ENCODE results near the gene ACACB.

ACACB gene

DNA sequence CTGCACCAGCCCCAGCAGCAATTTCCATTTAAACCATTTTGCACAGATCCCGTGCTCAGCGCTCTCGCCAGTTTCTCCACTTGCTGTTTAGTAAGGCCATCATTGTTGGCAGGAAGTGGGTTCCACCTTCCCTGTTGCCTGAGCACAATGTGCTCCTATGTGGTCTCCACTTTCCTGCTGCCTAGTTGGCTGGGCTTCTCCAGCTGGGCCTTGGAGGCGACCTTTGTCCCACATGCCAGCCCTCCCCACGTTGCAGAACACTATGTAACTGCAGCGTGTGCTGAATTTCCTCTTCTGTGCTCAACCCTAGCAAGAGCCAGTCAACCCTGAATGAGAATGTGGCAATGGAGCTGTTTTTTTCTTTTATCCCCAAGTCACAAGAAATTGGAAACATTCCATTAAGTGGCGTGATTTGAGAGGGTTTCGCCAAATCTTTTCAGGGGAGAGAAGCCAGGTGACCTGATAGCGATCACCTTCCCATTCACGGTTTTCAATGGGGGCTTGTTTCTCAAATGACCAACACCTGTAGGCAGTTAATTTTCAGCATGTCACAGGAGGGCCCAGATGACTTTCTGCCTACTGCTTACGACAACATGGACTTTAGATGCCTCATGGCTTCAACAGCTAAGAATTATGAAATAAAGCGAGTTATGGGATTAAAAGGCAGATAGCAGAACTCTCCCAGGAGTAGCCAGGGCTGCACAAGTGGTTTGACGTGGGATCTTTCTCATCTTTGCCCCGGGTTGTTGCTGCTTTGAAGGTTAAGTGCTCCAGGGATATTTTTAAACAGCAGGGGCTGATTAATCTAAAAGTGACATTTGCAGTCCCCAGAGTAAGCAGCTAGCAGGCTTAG is at the start of gene ACACB:
Gene ACACB, plus strand, starts transcription at position 830 of the 853 bp plus-strand sequence. CDS start 22,819 bp downstream, outside the sequence.
- peak within 1 kb of the TSS in 1 of 2 donors; percentile 41 for H3K4me3 ChIP-seq (ENCODE audit: low read depth in 1 of 2, low read length in 2 of 2)
- H3K36me3 ChIP-seq (ENCODE audit: insufficient read depth, low read length) = no peaks in the 10 kb centered on the region
- H3K27me3 ChIP-seq (ENCODE audit: control insufficient read depth in 1 of 2, insufficient read depth in 2 of 2, low read length in 2 of 2) = no peaks in the 10 kb centered on the region
- H3K9me3 ChIP-seq (ENCODE audit: low read length) = no peaks in the 10 kb centered on the region
- peak within 1 kb of the TSS; percentile 63 for H3K9ac ChIP-seq (ENCODE audit: low read length)
- peak within 1 kb of the TSS; percentile 90 for H3K27ac ChIP-seq (ENCODE audit: low read depth, low read length)
- peaks cover 59% of the 10 kb centered on the region for H3K4me1 ChIP-seq (ENCODE audit: insufficient read depth, low read length)

DNA sequence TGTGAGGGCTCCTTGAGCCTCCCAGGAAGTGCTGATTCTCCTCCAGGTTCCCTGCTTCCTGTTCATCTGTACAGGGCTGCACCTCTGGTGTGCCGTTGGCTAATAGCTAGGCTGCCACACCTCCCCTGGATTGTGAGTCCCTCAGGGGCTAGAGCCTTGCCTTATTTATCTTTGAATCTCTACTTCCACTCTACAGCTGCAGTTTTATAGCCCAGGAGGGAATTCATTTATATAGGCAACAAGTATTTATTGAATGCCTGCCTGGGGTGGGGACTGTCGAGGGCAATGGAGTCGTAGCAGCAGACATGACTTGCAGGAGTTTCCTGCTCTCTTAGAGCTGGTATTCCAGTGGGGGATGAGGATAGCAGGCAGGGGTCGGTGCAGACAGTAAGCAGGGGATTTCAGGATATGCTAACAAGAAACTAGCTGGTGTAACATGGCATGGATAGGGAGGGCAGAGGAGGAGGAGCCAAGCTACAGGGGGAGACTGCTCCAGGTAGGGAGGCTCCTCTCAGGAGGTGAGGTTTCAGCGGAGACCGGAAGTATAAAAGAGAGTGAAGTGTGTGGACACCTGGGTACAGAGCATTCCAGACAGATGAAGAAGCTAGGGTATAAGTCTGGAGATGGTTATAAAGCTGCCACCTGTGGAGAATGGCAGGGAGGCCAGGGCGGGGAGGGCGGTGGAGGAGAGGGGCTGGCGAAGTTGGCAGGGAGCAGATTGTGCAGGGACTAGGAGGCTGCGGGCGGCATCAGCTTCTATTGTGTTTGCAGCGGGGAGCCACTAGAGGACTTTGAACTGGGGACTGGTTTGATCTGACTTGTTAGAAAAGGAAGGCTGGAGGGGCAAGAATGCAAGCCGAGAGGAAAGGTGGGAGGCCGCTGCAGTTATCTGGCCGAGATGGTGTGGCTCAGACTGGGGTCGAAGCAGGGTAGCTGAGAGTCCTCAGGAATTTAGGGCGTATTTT is 46.8 kb upstream of the ACACB start:
- Histone ChIP-seq H3K4me1 (ENCODE audit: insufficient read depth, low read length) (no peaks in the 10 kb centered on the region), H3K27ac (ENCODE audit: low read depth, low read length) (no peak overlapping the region), H3K9ac (ENCODE audit: low read length) (no peak overlapping the region), H3K36me3 (ENCODE audit: insufficient read depth, low read length) (peaks cover 52% of the 10 kb centered on the region), H3K4me3 (ENCODE audit: low read depth in 1 of 2, low read length in 2 of 2) (no peak overlapping the region), H3K9me3 (ENCODE audit: low read length) (no peaks in the 10 kb centered on the region), H3K27me3 (ENCODE audit: control insufficient read depth in 1 of 2, insufficient read depth in 2 of 2, low read length in 2 of 2) (no peaks in the 10 kb centered on the region)

DNA sequence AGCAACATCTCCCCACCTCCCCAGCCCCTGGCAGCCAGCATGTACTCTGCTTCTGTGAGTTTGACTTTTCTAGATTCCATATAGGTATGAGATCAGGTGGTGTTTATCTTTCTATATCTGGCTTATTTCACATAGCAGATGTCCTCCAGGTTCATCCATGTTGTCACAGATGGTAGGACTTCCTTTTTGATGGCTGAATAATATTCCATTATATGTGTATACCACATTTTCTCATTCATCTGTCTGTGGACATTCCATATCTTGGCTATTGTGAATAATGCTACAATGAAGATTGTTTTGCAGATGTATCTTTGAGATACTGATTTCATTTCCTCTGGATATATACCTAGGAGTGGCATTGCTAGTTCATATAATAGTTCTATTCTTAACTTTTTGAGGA is 41.5 kb upstream of the ACACB start:
- H3K27ac ChIP-seq (ENCODE audit: low read depth, low read length) = no peak overlapping the region
- H3K9me3 ChIP-seq (ENCODE audit: low read length) = no peaks in the 10 kb centered on the region
- no peak overlapping the region for H3K9ac ChIP-seq (ENCODE audit: low read length)
- no peak overlapping the region for H3K4me3 ChIP-seq (ENCODE audit: low read depth in 1 of 2, low read length in 2 of 2)
- peaks cover 35% of the 10 kb centered on the region for H3K36me3 ChIP-seq (ENCODE audit: insufficient read depth, low read length)
- no peaks in the 10 kb centered on the region for H3K27me3 ChIP-seq (ENCODE audit: control insufficient read depth in 1 of 2, insufficient read depth in 2 of 2, low read length in 2 of 2)
- H3K4me1 ChIP-seq (ENCODE audit: insufficient read depth, low read length) = no peaks in the 10 kb centered on the region

DNA sequence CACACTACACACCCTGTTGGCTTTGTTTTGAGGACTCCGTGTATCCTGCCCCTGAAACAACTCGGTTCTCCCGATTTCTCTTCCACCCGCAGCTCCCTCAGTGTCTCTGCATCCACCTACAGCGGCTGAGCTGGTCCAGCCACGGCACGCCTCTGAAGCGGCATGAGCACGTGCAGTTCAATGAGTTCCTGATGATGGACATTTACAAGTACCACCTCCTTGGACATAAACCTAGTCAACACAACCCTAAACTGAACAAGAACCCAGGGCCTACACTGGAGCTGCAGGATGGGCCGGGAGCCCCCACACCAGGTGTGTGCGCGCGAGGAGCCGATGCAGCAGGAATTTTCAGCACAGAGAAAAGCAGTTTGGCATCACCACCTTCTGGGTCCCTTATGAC is 33.6 kb upstream of the ACACB start:
- no peak overlapping the region for H3K27ac ChIP-seq (ENCODE audit: low read depth, low read length)
- H3K9ac ChIP-seq (ENCODE audit: low read length) = no peak overlapping the region
- H3K4me3 ChIP-seq (ENCODE audit: low read depth in 1 of 2, low read length in 2 of 2) = no peak overlapping the region
- H3K4me1 ChIP-seq (ENCODE audit: insufficient read depth, low read length) = no peaks in the 10 kb centered on the region
- H3K9me3 ChIP-seq (ENCODE audit: low read length) = no peaks in the 10 kb centered on the region
- peaks cover 59% of the 10 kb centered on the region for H3K36me3 ChIP-seq (ENCODE audit: insufficient read depth, low read length)
- H3K27me3 ChIP-seq (ENCODE audit: control insufficient read depth in 1 of 2, insufficient read depth in 2 of 2, low read length in 2 of 2) = no peaks in the 10 kb centered on the region

DNA sequence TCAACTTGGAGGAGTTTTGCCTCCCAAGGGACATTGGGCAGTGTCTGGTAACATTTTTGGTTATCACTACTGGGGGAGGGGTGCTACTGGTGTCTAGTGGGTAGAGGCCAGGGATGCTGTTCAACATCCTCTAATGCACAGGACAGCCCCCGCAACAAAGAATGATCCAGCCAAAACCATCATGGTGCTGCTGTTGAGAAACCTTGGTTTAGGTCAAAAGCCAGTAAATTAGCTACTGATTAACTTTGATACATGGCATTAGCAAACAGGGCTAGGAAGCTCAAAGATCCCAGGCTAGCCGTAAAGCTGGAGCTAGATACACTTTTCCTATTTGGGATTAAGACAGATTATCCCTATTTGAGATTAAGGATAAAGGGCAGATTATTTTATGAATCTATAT is 32.0 kb upstream of the ACACB start:
- H3K4me1 ChIP-seq (ENCODE audit: insufficient read depth, low read length) = no peaks in the 10 kb centered on the region
- no peaks in the 10 kb centered on the region for H3K9me3 ChIP-seq (ENCODE audit: low read length)
- no peak overlapping the region for H3K4me3 ChIP-seq (ENCODE audit: low read depth in 1 of 2, low read length in 2 of 2)
- no peak overlapping the region for H3K27ac ChIP-seq (ENCODE audit: low read depth, low read length)
- H3K9ac ChIP-seq (ENCODE audit: low read length) = no peak overlapping the region
- H3K36me3 ChIP-seq (ENCODE audit: insufficient read depth, low read length) = peaks cover 71% of the 10 kb centered on the region
- no peaks in the 10 kb centered on the region for H3K27me3 ChIP-seq (ENCODE audit: control insufficient read depth in 1 of 2, insufficient read depth in 2 of 2, low read length in 2 of 2)

DNA sequence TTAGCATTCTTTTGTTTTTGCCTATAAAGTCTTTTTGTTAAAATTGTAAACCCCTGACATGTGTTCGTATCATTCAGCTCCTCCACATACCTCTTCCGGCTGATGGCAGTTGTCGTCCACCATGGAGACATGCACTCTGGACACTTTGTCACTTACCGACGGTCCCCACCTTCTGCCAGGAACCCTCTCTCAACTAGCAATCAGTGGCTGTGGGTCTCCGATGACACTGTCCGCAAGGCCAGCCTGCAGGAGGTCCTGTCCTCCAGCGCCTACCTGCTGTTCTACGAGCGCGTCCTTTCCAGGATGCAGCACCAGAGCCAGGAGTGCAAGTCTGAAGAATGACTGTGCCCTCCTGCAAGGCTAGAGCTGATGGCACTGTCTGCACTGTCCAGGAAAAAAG is 30.8 kb upstream of the ACACB start:
- Histone ChIP-seq H3K4me1 (ENCODE audit: insufficient read depth, low read length) (no peaks in the 10 kb centered on the region), H3K36me3 (ENCODE audit: insufficient read depth, low read length) (peaks cover 77% of the 10 kb centered on the region), H3K4me3 (ENCODE audit: low read depth in 1 of 2, low read length in 2 of 2) (no peak overlapping the region), H3K9me3 (ENCODE audit: low read length) (no peaks in the 10 kb centered on the region), H3K27me3 (ENCODE audit: control insufficient read depth in 1 of 2, insufficient read depth in 2 of 2, low read length in 2 of 2) (no peaks in the 10 kb centered on the region), H3K9ac (ENCODE audit: low read length) (no peak overlapping the region), H3K27ac (ENCODE audit: low read depth, low read length) (no peak overlapping the region)

DNA sequence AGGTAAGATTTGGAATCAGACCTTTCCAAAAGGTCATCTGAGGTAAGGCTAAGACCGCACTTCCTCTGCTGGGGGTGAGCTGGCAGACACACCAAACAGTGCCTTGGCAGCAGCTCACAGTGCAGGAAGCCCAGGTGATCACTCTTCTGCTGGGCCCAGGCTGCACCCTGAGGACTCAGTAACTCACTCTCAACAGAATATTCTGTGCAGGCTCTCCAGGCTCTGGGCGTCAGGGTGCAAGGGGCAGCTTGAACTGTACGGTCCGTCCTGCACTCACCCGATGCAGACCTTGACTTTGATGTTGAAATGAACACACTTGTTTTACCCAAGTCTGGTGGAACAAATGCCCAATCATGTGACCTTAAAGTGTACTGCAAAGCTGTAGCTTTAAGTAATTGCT is 29.1 kb upstream of the ACACB start:
- H3K36me3 ChIP-seq (ENCODE audit: insufficient read depth, low read length) = peaks cover 65% of the 10 kb centered on the region
- H3K27ac ChIP-seq (ENCODE audit: low read depth, low read length) = no peak overlapping the region
- no peak overlapping the region for H3K9ac ChIP-seq (ENCODE audit: low read length)
- no peak overlapping the region for H3K4me3 ChIP-seq (ENCODE audit: low read depth in 1 of 2, low read length in 2 of 2)
- peaks cover 8% of the 10 kb centered on the region for H3K4me1 ChIP-seq (ENCODE audit: insufficient read depth, low read length)
- no peaks in the 10 kb centered on the region for H3K27me3 ChIP-seq (ENCODE audit: control insufficient read depth in 1 of 2, insufficient read depth in 2 of 2, low read length in 2 of 2)
- H3K9me3 ChIP-seq (ENCODE audit: low read length) = no peaks in the 10 kb centered on the region

DNA sequence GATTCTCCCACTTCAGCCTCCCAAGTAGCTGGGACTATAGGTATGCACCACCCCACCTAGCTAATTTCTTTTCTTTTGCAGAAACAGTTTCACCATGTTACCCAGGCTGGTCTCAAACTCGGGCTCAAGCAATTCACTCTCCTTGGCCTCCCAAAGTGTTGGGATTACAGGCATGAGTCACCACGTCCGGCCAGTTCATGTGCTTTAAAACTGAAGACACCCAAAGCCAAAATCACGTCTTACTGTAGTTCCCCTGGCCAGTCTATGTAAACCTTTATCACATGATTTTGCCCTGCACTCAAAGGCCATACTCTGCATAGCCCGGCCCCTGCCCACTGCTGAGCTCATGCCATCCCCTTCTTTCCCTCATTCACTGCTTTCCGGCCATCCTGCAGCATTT is 27.6 kb upstream of the ACACB start:
- Histone ChIP-seq H3K27ac (ENCODE audit: low read depth, low read length) (no peak overlapping the region), H3K9me3 (ENCODE audit: low read length) (no peaks in the 10 kb centered on the region), H3K36me3 (ENCODE audit: insufficient read depth, low read length) (peaks cover 49% of the 10 kb centered on the region), H3K9ac (ENCODE audit: low read length) (no peak overlapping the region), H3K27me3 (ENCODE audit: control insufficient read depth in 1 of 2, insufficient read depth in 2 of 2, low read length in 2 of 2) (no peaks in the 10 kb centered on the region), H3K4me1 (ENCODE audit: insufficient read depth, low read length) (peaks cover 16% of the 10 kb centered on the region), H3K4me3 (ENCODE audit: low read depth in 1 of 2, low read length in 2 of 2) (no peak overlapping the region)

DNA sequence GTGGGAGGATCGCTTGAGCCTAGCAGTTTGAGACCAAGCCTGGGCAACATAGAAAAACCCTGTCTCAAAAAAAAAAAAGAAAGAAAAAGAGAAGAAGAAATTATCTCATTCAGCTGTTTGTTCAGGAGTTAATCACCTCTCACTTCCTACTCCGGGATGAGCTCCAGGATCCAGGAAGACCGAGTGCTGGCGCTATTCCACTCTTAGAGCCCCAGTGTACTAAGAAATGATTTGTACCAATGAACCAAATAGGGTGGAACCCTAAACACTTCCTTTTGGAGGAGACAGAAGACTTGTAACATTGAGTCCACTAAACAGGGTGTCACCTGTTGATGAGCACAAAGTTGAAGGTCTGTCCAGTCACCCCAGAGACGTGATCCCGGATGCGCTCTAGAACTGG is 26.7 kb upstream of the ACACB start:
- Histone ChIP-seq H3K36me3 (ENCODE audit: insufficient read depth, low read length) (peaks cover 40% of the 10 kb centered on the region), H3K4me1 (ENCODE audit: insufficient read depth, low read length) (peaks cover 16% of the 10 kb centered on the region), H3K27me3 (ENCODE audit: control insufficient read depth in 1 of 2, insufficient read depth in 2 of 2, low read length in 2 of 2) (no peaks in the 10 kb centered on the region)

DNA sequence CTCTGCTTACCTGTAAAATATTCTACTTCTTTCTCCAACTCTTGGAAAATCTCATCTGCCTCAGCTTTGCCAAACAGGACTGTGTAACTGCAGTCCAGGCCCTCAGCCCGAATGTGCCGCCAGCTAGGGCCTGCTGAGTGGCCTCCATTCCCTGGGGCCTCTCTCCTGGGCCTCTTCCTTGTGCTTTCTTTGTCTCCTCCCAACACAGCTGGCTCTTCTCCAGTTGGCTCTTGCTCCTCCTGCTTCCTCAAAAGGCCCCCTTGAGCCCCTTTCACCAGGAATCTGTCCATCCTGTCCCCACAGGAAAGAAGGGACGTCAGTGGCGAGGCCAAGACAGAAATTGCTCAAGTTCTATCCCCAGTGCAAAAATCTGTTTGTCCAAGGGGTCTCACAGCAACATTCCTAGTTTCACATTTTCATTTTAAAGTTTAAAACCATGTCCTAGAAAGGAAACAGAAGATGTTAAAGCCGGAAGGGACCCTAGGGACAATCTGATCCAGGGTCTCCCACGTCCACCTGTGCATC is 23.8 kb upstream of the ACACB start:
- Histone ChIP-seq H3K4me3 (ENCODE audit: low read depth in 1 of 2, low read length in 2 of 2) (peak overlapping the region; percentile 47 to 85), H3K9ac (ENCODE audit: low read length) (peak overlapping the region; percentile 45), H3K27ac (ENCODE audit: low read depth, low read length) (peak overlapping the region; percentile 69)

More for the DNA sequence above, 26.7 kb upstream of the ACACB start:
- no peaks in the 10 kb centered on the region for H3K9me3 ChIP-seq (ENCODE audit: low read length)
- no peak overlapping the region for H3K4me3 ChIP-seq (ENCODE audit: low read depth in 1 of 2, low read length in 2 of 2)
- H3K27ac ChIP-seq (ENCODE audit: low read depth, low read length) = no peak overlapping the region
- no peak overlapping the region for H3K9ac ChIP-seq (ENCODE audit: low read length)

More for the DNA sequence above, 23.8 kb upstream of the ACACB start:
- H3K27me3 ChIP-seq (ENCODE audit: control insufficient read depth in 1 of 2, insufficient read depth in 2 of 2, low read length in 2 of 2) = no peaks in the 10 kb centered on the region
- peaks cover 18% of the 10 kb centered on the region for H3K36me3 ChIP-seq (ENCODE audit: insufficient read depth, low read length)
- H3K4me1 ChIP-seq (ENCODE audit: insufficient read depth, low read length) = peaks cover 22% of the 10 kb centered on the region
- H3K9me3 ChIP-seq (ENCODE audit: low read length) = no peaks in the 10 kb centered on the region
